ENCODE measurements around the gene ZNF460. TPM values are rescaled to one million over a fixed set of nuclear protein-coding genes. Genes with fewer than 3 reads are reported as not detected.

The ZNF460 gene
- polyA plus RNA-seq, 1 of the 3 experiments (the other 2 are of a cell fraction) = 2.4 TPM

DNA sequence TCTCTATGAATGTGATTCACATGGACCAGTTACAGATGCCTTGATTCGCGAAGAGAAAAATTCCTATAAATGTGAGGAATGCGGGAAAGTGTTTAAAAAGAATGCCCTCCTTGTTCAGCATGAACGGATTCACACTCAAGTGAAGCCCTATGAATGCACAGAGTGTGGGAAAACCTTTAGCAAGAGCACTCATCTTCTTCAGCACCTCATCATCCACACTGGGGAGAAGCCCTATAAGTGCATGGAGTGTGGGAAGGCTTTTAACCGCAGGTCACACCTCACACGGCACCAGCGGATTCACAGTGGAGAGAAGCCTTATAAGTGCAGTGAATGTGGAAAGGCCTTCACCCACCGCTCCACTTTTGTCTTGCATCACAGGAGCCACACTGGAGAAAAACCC lies 47.7 kb downstream of the ZNF460 start (continued):
- TF ChIP-seq, protein P1, sequence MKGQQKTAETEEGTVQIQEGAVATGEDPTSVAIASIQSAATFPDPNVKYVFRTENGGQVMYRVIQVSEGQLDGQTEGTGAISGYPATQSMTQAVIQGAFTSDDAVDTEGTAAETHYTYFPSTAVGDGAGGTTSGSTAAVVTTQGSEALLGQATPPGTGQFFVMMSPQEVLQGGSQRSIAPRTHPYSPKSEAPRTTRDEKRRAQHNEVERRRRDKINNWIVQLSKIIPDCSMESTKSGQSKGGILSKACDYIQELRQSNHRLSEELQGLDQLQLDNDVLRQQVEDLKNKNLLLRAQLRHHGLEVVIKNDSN (IDR thresholded peaks at IDR 0.05; ENCODE audit: borderline replicate concordance, low read depth) = no peak
- no peak for TF ChIP-seq TEAD4 (IDR thresholded peaks at IDR 0.05; ENCODE audit: borderline replicate concordance, insufficient read depth)

DNA sequence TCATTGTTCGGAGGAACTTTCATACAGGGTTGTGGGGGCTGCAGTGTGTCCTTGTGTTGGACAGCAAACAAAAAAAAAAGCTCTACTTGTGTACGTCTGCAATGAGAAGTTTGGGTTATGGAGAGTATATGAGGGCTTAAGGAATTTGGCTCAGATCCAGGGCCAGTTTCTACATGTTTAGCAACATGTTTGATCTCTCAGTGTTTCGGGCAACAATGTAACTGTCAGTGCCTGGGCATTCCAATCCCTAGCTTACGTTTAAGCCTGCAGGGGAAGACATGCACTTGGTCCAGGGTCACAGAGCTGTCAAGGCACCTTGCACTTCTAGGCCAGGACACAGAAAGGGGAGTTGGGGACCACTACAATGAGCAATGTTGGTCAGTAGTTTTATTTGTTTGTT lies 53.9 kb downstream of the ZNF460 start:
- Histone ChIP-seq H3K4me3 (ENCODE audit: low read depth in 2 of 2, low read length in 1 of 2) (no peak overlapping the region), H3K27me3 (ENCODE audit: insufficient read depth) (no peaks in the 10 kb centered on the region), H3K9me3 (no peaks in the 10 kb centered on the region), H3K4me2 (no peak overlapping the region), H2AFZ (ENCODE audit: low read depth) (no peak overlapping the region), H3K79me2 (ENCODE audit: insufficient read depth) (peaks cover 2% of the 10 kb centered on the region; the same call in 1 of the 2 replicates), H4K20me1 (ENCODE audit: insufficient read depth) (no peaks in the 10 kb centered on the region), H3K27ac (ENCODE audit: low read depth in 2 of 2, low read length in 1 of 2) (no peak overlapping the region), H3K9me2 (no peaks in the 10 kb centered on the region), H3K36me3 (replicated peaks in 1 of 2; ENCODE audit: control insufficient read depth in 1 of 2, insufficient read depth in 2 of 2, low read length in 1 of 2) (peaks cover 10 to 20% of the 10 kb centered on the region in 2 experiments), H3F3A (replicated peaks; ENCODE audit: insufficient read depth) (peaks cover 5% of the 10 kb centered on the region), H3K9ac (no peak overlapping the region), H3K4me1 (ENCODE audit: control insufficient read depth in 1 of 2, insufficient read depth in 2 of 2, low read depth in 1 of 2, low read length in 1 of 2) (no peaks in the 10 kb centered on the region)
- no peak for TF ChIP-seq FOSL2 (IDR thresholded peaks at IDR 0.05; ENCODE audit: borderline replicate concordance, low read depth)
- TF ChIP-seq POLR2AphosphoS5 (IDR thresholded peaks at IDR 0.05; ENCODE audit: low read depth, low read length) = no peak
- no peak for TF ChIP-seq PBX3 (IDR thresholded peaks at IDR 0.05)
- WGBS (ENCODE audit: low lambda C conversion rate) = 90% methylated on average over 4 of the region's 4 CpGs
- no peak for DNase-seq
- POLR2A ChIA-PET = no interaction called here
- CTCF ChIA-PET = interaction anchor here (0.6 to 1.5 kb wide), 2 partner anchors 17 to 29 kb away, joined by 3 to 5 read pairs; partner anchors contain the start of gene ZNF304

DNA sequence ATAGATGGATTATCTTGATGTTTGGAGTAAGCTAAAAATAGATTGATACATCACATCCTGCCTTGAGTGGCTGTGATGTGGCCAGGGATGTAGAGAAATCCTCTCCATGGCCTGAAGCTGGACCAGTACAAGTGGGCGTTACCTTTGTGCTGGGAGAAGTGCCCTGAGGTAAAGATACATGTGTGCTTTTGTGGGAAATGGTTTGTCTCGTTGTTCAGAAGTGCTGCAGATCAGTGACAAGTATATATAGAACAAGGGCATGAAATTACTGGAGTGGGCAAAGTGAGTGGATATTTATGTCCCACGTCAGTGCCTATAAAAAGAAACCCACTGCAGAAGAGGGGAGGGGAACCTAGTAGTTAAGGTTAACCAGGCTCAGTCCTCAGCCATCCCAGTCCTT lies 58.6 kb downstream of the ZNF460 start:
- ChIA-PET POLR2A (no interaction called here), CTCF (no interaction called here)
- Histone ChIP-seq H4K20me1 (ENCODE audit: insufficient read depth) (no peaks in the 10 kb centered on the region), H3K4me3 (ENCODE audit: low read depth in 2 of 2, low read length in 1 of 2) (no peak overlapping the region), H3K9me2 (no peaks in the 10 kb centered on the region), H3F3A (replicated peaks; ENCODE audit: insufficient read depth) (peaks cover 4% of the 10 kb centered on the region), H3K4me1 (ENCODE audit: control insufficient read depth in 1 of 2, insufficient read depth in 2 of 2, low read depth in 1 of 2, low read length in 1 of 2) (no peaks in the 10 kb centered on the region), H3K79me2 (ENCODE audit: insufficient read depth) (no peaks in the 10 kb centered on the region), H3K27ac (ENCODE audit: low read depth in 2 of 2, low read length in 1 of 2) (no peak overlapping the region), H3K4me2 (no peak overlapping the region), H3K9me3 (no peaks in the 10 kb centered on the region), H3K9ac (no peak overlapping the region), H3K27me3 (ENCODE audit: insufficient read depth) (no peaks in the 10 kb centered on the region), H2AFZ (ENCODE audit: low read depth) (no peak overlapping the region), H3K36me3 (replicated peaks in 1 of 2; ENCODE audit: control insufficient read depth in 1 of 2, insufficient read depth in 2 of 2, low read length in 1 of 2) (peaks cover 0 to 6% of the 10 kb centered on the region in 2 experiments)
- DNase-seq = no peak
- WGBS (ENCODE audit: low lambda C conversion rate) = 61% methylated on average over 3 of the region's 3 CpGs
- TF ChIP-seq MXI1 (IDR thresholded peaks at IDR 0.05; ENCODE audit: low read depth, low read length) (no peak), RFX5 (IDR thresholded peaks at IDR 0.05; ENCODE audit: low read length) (no peak), MEF2A (IDR thresholded peaks at IDR 0.05; ENCODE audit: borderline replicate concordance, low read depth) (no peak), PBX3 (IDR thresholded peaks at IDR 0.05) (no peak), IRF3 (IDR thresholded peaks at IDR 0.05; ENCODE audit: low read depth, low read length) (no peak), TEAD4 (IDR thresholded peaks at IDR 0.05; ENCODE audit: borderline replicate concordance, insufficient read depth) (no peak), EZH2phosphoT487 (IDR thresholded peaks at IDR 0.05; ENCODE audit: borderline replicate concordance, low read depth) (no peak), YY1 (IDR thresholded peaks at IDR 0.05; ENCODE audit: low read depth) (no peak), SIN3A (IDR thresholded peaks at IDR 0.05; ENCODE audit: borderline replicate concordance, low read depth, low read length) (no peak), FOXM1 (IDR thresholded peaks at IDR 0.05; ENCODE audit: low read depth) (no peak), REST (IDR thresholded peaks at IDR 0.05; ENCODE audit: low read depth, low read length) (no peak)
- TF ChIP-seq, protein P2, sequence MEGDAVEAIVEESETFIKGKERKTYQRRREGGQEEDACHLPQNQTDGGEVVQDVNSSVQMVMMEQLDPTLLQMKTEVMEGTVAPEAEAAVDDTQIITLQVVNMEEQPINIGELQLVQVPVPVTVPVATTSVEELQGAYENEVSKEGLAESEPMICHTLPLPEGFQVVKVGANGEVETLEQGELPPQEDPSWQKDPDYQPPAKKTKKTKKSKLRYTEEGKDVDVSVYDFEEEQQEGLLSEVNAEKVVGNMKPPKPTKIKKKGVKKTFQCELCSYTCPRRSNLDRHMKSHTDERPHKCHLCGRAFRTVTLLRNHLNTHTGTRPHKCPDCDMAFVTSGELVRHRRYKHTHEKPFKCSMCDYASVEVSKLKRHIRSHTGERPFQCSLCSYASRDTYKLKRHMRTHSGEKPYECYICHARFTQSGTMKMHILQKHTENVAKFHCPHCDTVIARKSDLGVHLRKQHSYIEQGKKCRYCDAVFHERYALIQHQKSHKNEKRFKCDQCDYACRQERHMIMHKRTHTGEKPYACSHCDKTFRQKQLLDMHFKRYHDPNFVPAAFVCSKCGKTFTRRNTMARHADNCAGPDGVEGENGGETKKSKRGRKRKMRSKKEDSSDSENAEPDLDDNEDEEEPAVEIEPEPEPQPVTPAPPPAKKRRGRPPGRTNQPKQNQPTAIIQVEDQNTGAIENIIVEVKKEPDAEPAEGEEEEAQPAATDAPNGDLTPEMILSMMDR (IDR thresholded peaks at IDR 0.05) = no peak

Measured in SK-N-SH (cell line).